ENCODE measurements around the gene STX2. TPM values are rescaled to one million over a fixed set of nuclear protein-coding genes. Genes with fewer than 3 reads are reported as not detected.
A peak's percentile ranks its signal among the peaks of the same experiment; 100 is the strongest.
"Not testable (repeated sequence)": the region's sequence is repeated elsewhere in the genome, so short reads cannot be mapped to it uniquely, and the experiment has no call there.

The STX2 gene
- total RNA-seq, 2 experiments from 2014 or later = 13.1 to 16.2 TPM

GRCh38 chr12:130868412-130868811 is 29.4 kb upstream of the STX2 start:
- ATAC-seq (no peak), DNase-seq (no peak)
- Mint-ChIP-seq H3K4me1 (peaks cover 31% of the 10 kb centered on the region), H3K27me3 (no peaks in the 10 kb centered on the region), H3K9me3 (ENCODE audit: low read depth) (no peaks in the 10 kb centered on the region), H3K4me3 (no peak overlapping the region), H3K27ac (peak overlapping the region; percentile 27), H3K36me3 (ENCODE audit: low read depth) (peaks cover 12% of the 10 kb centered on the region)
- ChIA-PET CTCF (no interaction called here), POLR2A (no interaction called here)
- intact Hi-C loops (cut with DNase I, micrococcal nuclease) = no loop called here

GRCh38 chr12:130863298-130863697 is 24.2 kb upstream of the STX2 start:
- Mint-ChIP-seq H3K27me3 (no peaks in the 10 kb centered on the region), H3K4me3 (no peak overlapping the region), H3K4me1 (peaks cover 9% of the 10 kb centered on the region), H3K36me3 (ENCODE audit: low read depth) (peaks cover 2% of the 10 kb centered on the region), H3K27ac (no peak overlapping the region), H3K9me3 (ENCODE audit: low read depth) (no peaks in the 10 kb centered on the region)
- DNase-seq (no peak), ATAC-seq (no peak)
- ChIA-PET CTCF (no interaction called here), POLR2A (no interaction called here)
- intact Hi-C loops (cut with DNase I, micrococcal nuclease) = no loop called here

GRCh38 chr12:130862771-130863170 is 23.7 kb upstream of the STX2 start:
- H3K4me3 Mint-ChIP-seq; intact Hi-C loops (cut with DNase I, micrococcal nuclease); CTCF ChIA-PET; H3K27me3 Mint-ChIP-seq; H3K4me1 Mint-ChIP-seq; H3K9me3 Mint-ChIP-seq (ENCODE audit: low read depth); ATAC-seq; POLR2A ChIA-PET; DNase-seq; H3K36me3 Mint-ChIP-seq (ENCODE audit: low read depth); H3K27ac Mint-ChIP-seq: not testable (repeated sequence)

DNA sequence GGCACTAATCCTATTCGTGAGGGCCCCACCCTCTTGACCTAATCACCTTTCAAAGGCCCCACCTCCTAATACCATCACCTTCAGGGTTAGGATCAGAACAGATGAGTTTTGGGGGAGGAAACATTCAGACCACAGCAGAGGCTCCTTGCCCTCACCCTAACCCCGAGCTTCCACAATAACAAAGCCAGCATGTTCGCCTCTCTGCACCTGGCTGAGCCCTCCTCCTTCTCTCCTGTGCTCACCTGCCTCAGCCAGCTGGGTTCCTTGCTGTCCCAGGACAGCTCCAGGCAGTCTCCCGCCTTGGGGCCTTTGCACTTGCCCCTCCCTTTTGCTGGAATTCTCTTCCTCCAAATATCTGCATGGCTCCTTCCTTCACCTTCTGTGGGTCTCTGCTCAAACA is 23.1 kb upstream of the STX2 start:
- ATAC-seq (no peak), DNase-seq (no peak)
- ChIA-PET POLR2A (no interaction called here), CTCF (no interaction called here)
- Mint-ChIP-seq H3K27me3 (no peaks in the 10 kb centered on the region), H3K4me1 (no peaks in the 10 kb centered on the region), H3K27ac (no peak overlapping the region), H3K9me3 (ENCODE audit: low read depth) (peaks cover 5% of the 10 kb centered on the region), H3K4me3 (no peak overlapping the region), H3K36me3 (ENCODE audit: low read depth) (peaks cover 6% of the 10 kb centered on the region)
- intact Hi-C loops (cut with DNase I, micrococcal nuclease) = no loop called here

DNA sequence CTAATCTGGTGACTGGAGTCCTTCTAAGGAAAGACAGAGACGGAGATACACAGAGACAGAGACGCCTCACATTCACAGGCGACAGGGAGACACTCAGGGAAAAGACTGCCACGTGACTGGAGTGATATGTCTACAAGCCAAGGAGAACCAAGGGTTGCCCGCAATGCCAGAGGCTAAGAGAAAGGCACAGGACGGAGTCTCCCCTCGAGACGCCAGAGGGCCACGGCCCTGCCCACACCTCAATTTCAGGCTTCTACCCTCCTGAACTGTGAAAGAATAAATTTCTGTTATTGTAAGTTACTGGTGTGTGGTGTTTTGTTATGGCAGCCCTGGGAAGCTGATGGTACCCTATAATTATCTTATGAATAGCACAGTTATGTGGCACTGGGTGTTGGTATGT is 21.3 kb upstream of the STX2 start:
- peaks cover 3% of the 10 kb centered on the region for H3K27me3 Mint-ChIP-seq
- H3K4me3 Mint-ChIP-seq = no peak overlapping the region
- ATAC-seq (no peak), DNase-seq (no peak)
- peaks cover 9% of the 10 kb centered on the region for H3K9me3 Mint-ChIP-seq (ENCODE audit: low read depth)
- POLR2A ChIA-PET = no interaction called here
- CTCF ChIA-PET = no interaction called here
- peaks cover 3% of the 10 kb centered on the region for H3K4me1 Mint-ChIP-seq
- H3K36me3 Mint-ChIP-seq (ENCODE audit: low read depth) = peaks cover 8% of the 10 kb centered on the region
- H3K27ac Mint-ChIP-seq = no peak overlapping the region
- intact Hi-C loops (cut with DNase I, micrococcal nuclease) = no loop called here

GRCh38 chr12:130859161-130859560 is 20.1 kb upstream of the STX2 start:
- ChIA-PET POLR2A (no interaction called here), CTCF (interaction anchor here (0.9 kb wide), 1 partner anchor 12 kb away, joined by 3 read pairs; no protein-coding TSS in a partner anchor)
- intact Hi-C loops (cut with DNase I, micrococcal nuclease) = no loop called here
- peak; percentile 26 for ATAC-seq
- Mint-ChIP-seq H3K36me3 (ENCODE audit: low read depth) (peaks cover 8% of the 10 kb centered on the region), H3K4me1 (peaks cover 3% of the 10 kb centered on the region), H3K4me3 (no peak overlapping the region), H3K27ac (no peak overlapping the region), H3K9me3 (ENCODE audit: low read depth) (peaks cover 9% of the 10 kb centered on the region), H3K27me3 (peaks cover 4% of the 10 kb centered on the region)
- no peak for DNase-seq

DNA sequence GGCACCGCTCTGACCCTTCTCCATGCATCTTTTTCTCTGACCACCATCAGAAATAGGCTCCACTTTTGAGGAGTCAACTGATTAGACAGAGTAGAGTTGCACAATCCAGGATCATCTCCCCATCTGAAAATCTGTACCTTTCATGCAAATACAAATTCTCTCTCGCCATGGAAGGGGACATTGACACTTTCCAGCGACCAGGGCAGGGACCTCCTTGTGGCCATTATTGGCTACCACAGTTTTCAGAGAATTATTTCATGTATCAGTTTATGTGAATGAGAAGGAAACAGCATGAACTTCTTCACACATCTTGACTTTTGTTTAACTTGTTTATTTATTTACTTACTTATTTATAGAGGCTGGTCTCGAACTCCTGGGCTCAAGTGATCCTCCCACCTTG is 19.0 kb upstream of the STX2 start:
- H3K9me3 Mint-ChIP-seq (ENCODE audit: low read depth) = peaks cover 9% of the 10 kb centered on the region
- peaks cover 8% of the 10 kb centered on the region for H3K36me3 Mint-ChIP-seq (ENCODE audit: low read depth)
- H3K4me1 Mint-ChIP-seq = peaks cover 3% of the 10 kb centered on the region
- no peak overlapping the region for H3K27ac Mint-ChIP-seq
- POLR2A ChIA-PET = interaction anchor here (0.6 kb wide), 1 partner anchor 19 kb away, joined by 5 read pairs; no protein-coding TSS in a partner anchor
- peaks cover 6% of the 10 kb centered on the region for H3K27me3 Mint-ChIP-seq
- CTCF ChIA-PET = interaction anchor here (0.8 kb wide), 1 partner anchor 32 kb away, joined by 3 read pairs; no protein-coding TSS in a partner anchor
- H3K4me3 Mint-ChIP-seq = no peak overlapping the region
- intact Hi-C loops (cut with DNase I, micrococcal nuclease) = no loop called here
- DNase-seq = no peak
- ATAC-seq = no peak

DNA sequence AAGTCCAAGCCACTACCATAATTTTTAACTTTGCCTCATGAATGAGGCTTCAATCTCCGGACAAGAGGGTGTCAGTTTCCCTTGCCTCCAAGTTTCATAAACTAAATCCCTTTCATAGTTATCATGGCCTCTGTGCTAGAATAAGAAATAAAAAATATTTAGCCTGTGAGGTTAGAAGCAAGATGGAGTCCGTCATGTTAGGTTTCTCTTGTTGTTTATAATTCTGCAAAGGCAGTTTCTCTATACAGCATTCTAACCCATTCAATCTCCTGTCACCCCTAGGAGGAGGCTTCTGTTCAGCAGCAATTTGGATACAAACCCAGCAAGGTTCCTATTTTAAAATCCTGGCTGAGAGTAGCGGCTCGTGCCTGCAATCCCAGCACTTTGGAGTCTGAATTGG is 17.0 kb upstream of the STX2 start:
- Mint-ChIP-seq H3K4me1 (peaks cover 3% of the 10 kb centered on the region), H3K27me3 (peaks cover 6% of the 10 kb centered on the region), H3K27ac (no peak overlapping the region), H3K9me3 (ENCODE audit: low read depth) (peaks cover 9% of the 10 kb centered on the region), H3K4me3 (no peak overlapping the region), H3K36me3 (ENCODE audit: low read depth) (peaks cover 8% of the 10 kb centered on the region)
- CTCF ChIA-PET = interaction anchor here (0.6 kb wide), 1 partner anchor 14 kb away, joined by 4 read pairs; no protein-coding TSS in a partner anchor
- no peak for ATAC-seq
- intact Hi-C loops (cut with DNase I, micrococcal nuclease) = no loop called here
- POLR2A ChIA-PET = no interaction called here
- DNase-seq = no peak

DNA sequence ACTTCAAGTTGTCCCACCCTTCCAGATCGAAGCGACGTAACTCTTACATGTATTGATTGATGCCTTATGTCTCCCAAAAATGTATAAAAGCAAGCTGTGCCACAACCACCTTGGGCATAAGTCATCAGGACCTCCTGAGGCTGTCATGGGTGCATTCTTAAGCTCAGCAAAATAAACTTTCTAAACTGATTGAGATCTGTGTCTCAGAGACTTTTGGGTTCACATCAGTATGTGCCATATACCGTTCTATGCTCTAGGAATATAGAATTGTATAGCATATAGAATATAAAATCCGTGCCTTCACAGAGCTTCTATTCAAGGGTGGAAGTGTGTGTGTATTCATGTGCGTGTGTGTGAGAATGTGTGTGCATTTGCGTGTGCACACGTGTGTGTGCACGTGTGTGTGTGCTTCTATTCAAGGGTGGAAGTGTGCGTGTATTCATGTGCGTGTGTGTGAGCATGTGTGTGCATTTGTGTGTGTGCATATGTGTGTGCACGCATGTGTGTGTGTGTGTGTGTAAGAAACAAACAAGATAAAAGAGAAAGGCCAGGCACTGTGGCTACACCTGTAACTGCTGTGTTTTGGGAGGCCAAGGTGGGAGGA is 11.5 kb upstream of the STX2 start:
- Mint-ChIP-seq H3K4me1 (no peaks in the 10 kb centered on the region), H3K27ac (no peak overlapping the region), H3K4me3 (no peak overlapping the region), H3K36me3 (ENCODE audit: low read depth) (no peaks in the 10 kb centered on the region), H3K9me3 (ENCODE audit: low read depth) (no peaks in the 10 kb centered on the region), H3K27me3 (peaks cover 3% of the 10 kb centered on the region)
- ChIA-PET CTCF (interaction anchor here (1.7 kb wide), 1 partner anchor 16 kb away, joined by 4 read pairs; no protein-coding TSS in a partner anchor), POLR2A (no interaction called here)
- DNase-seq (no peak), ATAC-seq (no peak)
- intact Hi-C loops (cut with DNase I, micrococcal nuclease) = no loop called here

DNA sequence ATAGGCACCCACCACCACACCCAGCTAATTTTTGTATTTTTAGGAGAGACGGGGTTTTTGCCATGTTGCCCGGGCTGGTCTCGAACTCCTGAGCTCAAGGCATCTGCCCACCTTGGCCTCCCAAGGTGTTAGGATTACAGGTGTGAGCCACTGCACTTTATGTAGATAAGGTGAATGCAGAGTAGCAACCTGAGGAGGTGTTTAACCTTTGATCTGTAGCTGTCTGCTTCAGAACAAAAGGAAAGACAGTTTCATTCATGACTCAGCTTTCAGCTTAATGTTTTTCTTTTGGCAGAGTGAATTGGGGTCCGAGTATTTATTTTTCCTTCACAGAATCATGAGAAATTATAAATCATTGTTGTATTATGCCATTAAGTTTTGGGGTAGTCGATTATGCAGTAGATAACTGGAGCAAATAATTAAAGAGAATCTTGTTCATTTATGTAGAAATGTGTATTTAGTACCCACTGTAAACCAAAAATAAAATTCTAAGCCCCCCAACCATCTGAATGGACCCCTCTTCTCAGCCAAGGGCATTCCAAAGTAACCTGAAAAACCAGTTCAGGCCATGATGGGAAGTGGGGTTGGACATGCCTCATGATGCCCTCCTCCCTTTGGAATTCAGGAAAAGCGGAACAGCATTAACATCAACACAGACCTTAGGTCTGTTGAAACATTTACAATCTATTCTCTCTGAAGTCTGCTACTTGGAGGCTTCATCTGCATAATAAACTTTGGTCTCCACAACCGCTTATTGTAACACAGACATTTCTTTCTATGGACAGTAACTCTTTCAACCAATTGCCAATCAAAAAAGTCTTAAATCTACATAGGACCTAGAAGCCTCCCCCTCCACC is 10.7 kb upstream of the STX2 start:
- H3K36me3 Mint-ChIP-seq (ENCODE audit: low read depth) = no peaks in the 10 kb centered on the region
- no peaks in the 10 kb centered on the region for H3K9me3 Mint-ChIP-seq (ENCODE audit: low read depth)
- no peak overlapping the region for H3K4me3 Mint-ChIP-seq
- ATAC-seq (no peak), DNase-seq (no peak)
- H3K4me1 Mint-ChIP-seq = no peaks in the 10 kb centered on the region
- intact Hi-C loops (cut with DNase I, micrococcal nuclease) = no loop called here
- no peak overlapping the region for H3K27ac Mint-ChIP-seq
- CTCF ChIA-PET = interaction anchor here (1.3 to 1.7 kb wide), 2 partner anchors 15 to 23 kb away, joined by 4 read pairs; no protein-coding TSS in a partner anchor
- POLR2A ChIA-PET = no interaction called here
- peaks cover 3% of the 10 kb centered on the region for H3K27me3 Mint-ChIP-seq

- H3K4me1 Mint-ChIP-seq; H3K27ac Mint-ChIP-seq; ATAC-seq; POLR2A ChIA-PET; H3K27me3 Mint-ChIP-seq; DNase-seq; intact Hi-C loops (cut with DNase I, micrococcal nuclease); H3K36me3 Mint-ChIP-seq (ENCODE audit: low read depth); H3K9me3 Mint-ChIP-seq (ENCODE audit: low read depth); H3K4me3 Mint-ChIP-seq: not testable (repeated sequence)
- CTCF ChIA-PET = interaction anchor here (0.7 to 1.7 kb wide), 3 partner anchors 14 to 102 kb away, joined by 3 to 4 read pairs (median 4); no protein-coding TSS in a partner anchor
Measured at GRCh38 chr12:130848785-130849305, 9.8 kb upstream of the STX2 start.

GRCh38 chr12:130848105-130848504 is 9.1 kb upstream of the STX2 start:
- POLR2A ChIA-PET; intact Hi-C loops (cut with DNase I, micrococcal nuclease); H3K9me3 Mint-ChIP-seq (ENCODE audit: low read depth): not testable (repeated sequence)

More at GRCh38 chr12:130848105-130848504, 9.1 kb upstream of the STX2 start:
- DNase-seq; H3K36me3 Mint-ChIP-seq (ENCODE audit: low read depth); H3K4me1 Mint-ChIP-seq; H3K27ac Mint-ChIP-seq; ATAC-seq; H3K4me3 Mint-ChIP-seq; H3K27me3 Mint-ChIP-seq; CTCF ChIA-PET: not testable (repeated sequence)
